HepG2 (cell line): ENCODE measurements around the gene SMG7. TPM values are rescaled to one million over a fixed set of nuclear protein-coding genes. Genes with fewer than 3 reads are reported as not detected.
A peak's percentile ranks its signal among the peaks of the same experiment; 100 is the strongest.

ENCODE experiments used
- CREM ChIP-seq, 2 experiments: sonication (generic) in 1 of 2; formaldehyde crosslinking in 1 of 2; IDR thresholded peaks; 2 replicates each; pipeline versions ENCODE4 v1.4.0 to v1.6.1; 2016 to 2020; ENCODE audit warnings: antibody characterized with exemption in 1 of 2, mild to moderate bottlenecking in 1 of 2, missing genetic modification reagents in 1 of 2
- HDAC2 ChIP-seq: sonication (generic); formaldehyde crosslinking; IDR thresholded peaks from 2 replicates; pipeline ENCODE4 v1.4.0; 2020; ENCODE audit warnings: missing genetic modification reagents
- HNRNPL ChIP-seq: fragments of 200-400 bp; formaldehyde crosslinking; IDR thresholded peaks from 2 replicates; pipeline ENCODE4 v1.6.1; 2017; ENCODE audit warnings: mild to moderate bottlenecking, low read depth, low read length
- IRF1 ChIP-seq: sonication (generic); formaldehyde crosslinking; IDR thresholded peaks from 2 replicates; pipeline ENCODE4 v1.4.0; 2020; ENCODE audit warnings: low read depth, mild to moderate bottlenecking, missing genetic modification reagents
- KLF6 ChIP-seq: IDR thresholded peaks from 2 replicates; pipeline ENCODE4 v1.8.0; 2016; ENCODE audit warnings: missing biosample characterization, missing genetic modification reagents
- LCORL ChIP-seq, 2 experiments: fragments of 450-650 bp in 1 of 2; sonication (generic) in 1 of 2; formaldehyde crosslinking in 1 of 2; IDR thresholded peaks; 2 replicates each; pipeline versions ENCODE4 v1.5.0 to v1.6.1; 2017 to 2020; ENCODE audit warnings: antibody characterized with exemption in 1 of 2, missing genetic modification reagents in 1 of 2
- MED1 ChIP-seq: sonication (generic); formaldehyde crosslinking; IDR thresholded peaks from 2 replicates; pipeline ENCODE4 v1.4.0; 2020; ENCODE audit warnings: missing genetic modification reagents
- PITX1 ChIP-seq: sonication (generic); formaldehyde crosslinking; IDR thresholded peaks from 2 replicates; pipeline ENCODE4 v1.5.1; 2020; ENCODE audit warnings: mild to moderate bottlenecking, missing genetic modification reagents
- RARA ChIP-seq: IDR thresholded peaks from 2 replicates; pipeline ENCODE4 v1.6.1; 2016; ENCODE audit warnings: missing genetic modification reagents, missing compliant biosample characterization
- SCMH1 ChIP-seq: sonication (generic); formaldehyde crosslinking; IDR thresholded peaks from 2 replicates; pipeline ENCODE4 v1.9.0; 2021; ENCODE audit warnings: missing genetic modification reagents, mild to moderate bottlenecking, borderline replicate concordance
- SOX5 ChIP-seq: IDR thresholded peaks from 2 replicates; pipeline ENCODE4 v1.6.1; 2016; ENCODE audit warnings: borderline replicate concordance
- THAP8 ChIP-seq: sonication (generic); formaldehyde crosslinking; IDR thresholded peaks from 2 replicates; pipeline ENCODE4 v1.5.1; 2020; ENCODE audit warnings: missing genetic modification reagents, mild to moderate bottlenecking, borderline replicate concordance
- ZFP90 ChIP-seq: sonication (generic); formaldehyde crosslinking; IDR thresholded peaks from 2 replicates; pipeline ENCODE4 v1.8.0; 2022; ENCODE audit warnings: missing genetic modification reagents, mild to moderate bottlenecking, inconsistent platforms, borderline replicate concordance
- ZNF33A ChIP-seq: sonication (generic); formaldehyde crosslinking; IDR thresholded peaks from 2 replicates; pipeline ENCODE4 v1.5.1; 2020; ENCODE audit warnings: missing genetic modification reagents, mild to moderate bottlenecking, moderate library complexity, borderline replicate concordance
- ZNF547 ChIP-seq: sonication (generic); formaldehyde crosslinking; IDR thresholded peaks from 2 replicates; pipeline ENCODE4 v1.5.1; 2020; ENCODE audit warnings: mild to moderate bottlenecking, missing genetic modification reagents
- ZNF782 ChIP-seq: sonication (generic); formaldehyde crosslinking; IDR thresholded peaks from 2 replicates; pipeline ENCODE4 v1.4.0; 2020; ENCODE audit warnings: missing genetic modification reagents, mild to moderate bottlenecking, borderline replicate concordance
- polyA plus RNA-seq, 8 experiments: library from polyadenylated mRNA; depleted of rRNA in 3 of 8; stranded (reverse) in 7 of 8; unstranded in 1 of 8; fragments of >200 nt; fragmentation: Illumina TruSeq in 4 of 8; extraction: Trizol in 4 of 8; gene quantifications; 2 replicates each; pipeline versions ENCODE4 v1.2.1 to v1.2.3, GENCODE V29; 2011 to 2016; ENCODE audit warnings: low read depth in 4 of 8, missing spikeins in 1 of 8, mixed read lengths in 1 of 8; ENCODE audit not compliant: insufficient read depth in 1 of 8
- total RNA-seq, 5 experiments: library from RNA; depleted of rRNA; stranded (reverse); fragments of >200 nt; fragmentation: Illumina TruSeq; extraction: Trizol; gene quantifications; 2 replicates each; pipeline ENCODE4 v1.2.3, GENCODE V29; 2016; ENCODE audit warnings: low read depth in 1 of 5
- TF ChIP-seq, protein P1 (sequence below): IDR thresholded peaks from 2 replicates; pipeline ENCODE4 v1.4.0; 2020; ENCODE audit warnings: mild to moderate bottlenecking, missing genetic modification reagents

Gene SMG7
- total and polyA plus RNA-seq, 2 of the 13 experiments (the other 11 are each of a cell fraction or from before 2014, with no cell fraction given), result 14.9 to 27.9 TPM

DNA sequence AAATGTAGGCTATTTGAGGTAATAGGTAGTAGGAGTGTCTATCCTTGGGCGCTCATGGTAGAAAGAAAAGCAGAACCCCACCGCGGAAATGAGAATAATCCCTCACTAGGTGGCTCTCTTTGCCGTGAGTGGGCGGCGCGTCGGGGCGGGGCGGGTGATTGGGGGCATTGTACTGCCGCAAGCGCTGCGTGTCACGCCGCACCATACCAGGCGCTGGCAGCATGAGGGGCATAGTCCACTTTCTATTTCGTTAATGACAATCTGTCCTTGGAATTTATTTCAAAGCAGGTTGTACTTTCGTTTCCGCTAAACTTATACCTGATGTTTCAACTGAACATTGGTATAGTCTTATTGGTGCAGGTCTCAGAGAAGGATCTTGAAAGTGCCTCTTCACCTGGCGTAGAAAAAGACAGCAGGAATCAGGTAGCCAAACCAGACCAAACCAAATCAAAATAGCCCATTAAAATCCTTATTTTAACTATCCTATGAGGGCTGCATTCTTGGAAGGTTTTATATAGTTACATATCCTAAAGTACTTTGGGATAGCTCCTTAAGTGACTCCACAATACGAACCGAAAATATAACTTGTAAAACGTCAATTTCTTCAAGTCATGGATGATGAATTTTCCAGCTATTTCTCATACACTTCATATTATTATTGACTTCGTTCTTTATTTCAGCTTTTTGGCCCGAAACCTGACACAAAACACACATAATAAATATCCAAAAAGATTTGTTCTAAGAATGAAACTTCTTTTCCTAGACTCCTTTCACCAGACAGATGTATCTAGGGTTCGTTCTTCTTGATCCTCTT, 1.9 kb upstream of the SMG7 start (continued):
- TF ChIP-seq THAP8, result no peak
- no peak for TF ChIP-seq LCORL (IDR thresholded peaks at IDR 0.05)
- peak; percentile 45; the same call in 1 of the 2 replicates for TF ChIP-seq LCORL (CRISPR knock-in tag; IDR thresholded peaks at IDR 0.05)
- TF ChIP-seq, protein P1, sequence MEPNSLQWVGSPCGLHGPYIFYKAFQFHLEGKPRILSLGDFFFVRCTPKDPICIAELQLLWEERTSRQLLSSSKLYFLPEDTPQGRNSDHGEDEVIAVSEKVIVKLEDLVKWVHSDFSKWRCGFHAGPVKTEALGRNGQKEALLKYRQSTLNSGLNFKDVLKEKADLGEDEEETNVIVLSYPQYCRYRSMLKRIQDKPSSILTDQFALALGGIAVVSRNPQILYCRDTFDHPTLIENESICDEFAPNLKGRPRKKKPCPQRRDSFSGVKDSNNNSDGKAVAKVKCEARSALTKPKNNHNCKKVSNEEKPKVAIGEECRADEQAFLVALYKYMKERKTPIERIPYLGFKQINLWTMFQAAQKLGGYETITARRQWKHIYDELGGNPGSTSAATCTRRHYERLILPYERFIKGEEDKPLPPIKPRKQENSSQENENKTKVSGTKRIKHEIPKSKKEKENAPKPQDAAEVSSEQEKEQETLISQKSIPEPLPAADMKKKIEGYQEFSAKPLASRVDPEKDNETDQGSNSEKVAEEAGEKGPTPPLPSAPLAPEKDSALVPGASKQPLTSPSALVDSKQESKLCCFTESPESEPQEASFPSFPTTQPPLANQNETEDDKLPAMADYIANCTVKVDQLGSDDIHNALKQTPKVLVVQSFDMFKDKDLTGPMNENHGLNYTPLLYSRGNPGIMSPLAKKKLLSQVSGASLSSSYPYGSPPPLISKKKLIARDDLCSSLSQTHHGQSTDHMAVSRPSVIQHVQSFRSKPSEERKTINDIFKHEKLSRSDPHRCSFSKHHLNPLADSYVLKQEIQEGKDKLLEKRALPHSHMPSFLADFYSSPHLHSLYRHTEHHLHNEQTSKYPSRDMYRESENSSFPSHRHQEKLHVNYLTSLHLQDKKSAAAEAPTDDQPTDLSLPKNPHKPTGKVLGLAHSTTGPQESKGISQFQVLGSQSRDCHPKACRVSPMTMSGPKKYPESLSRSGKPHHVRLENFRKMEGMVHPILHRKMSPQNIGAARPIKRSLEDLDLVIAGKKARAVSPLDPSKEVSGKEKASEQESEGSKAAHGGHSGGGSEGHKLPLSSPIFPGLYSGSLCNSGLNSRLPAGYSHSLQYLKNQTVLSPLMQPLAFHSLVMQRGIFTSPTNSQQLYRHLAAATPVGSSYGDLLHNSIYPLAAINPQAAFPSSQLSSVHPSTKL (CRISPR knock-in tag), result peak; percentile 94
- peak; percentile 49 for TF ChIP-seq CREM (IDR thresholded peaks at IDR 0.05)
- TF ChIP-seq CREM (CRISPR knock-in tag; IDR thresholded peaks at IDR 0.05), result no peak
- 0 out of 2 replicates have a peak, but pooled peaks have one; percentile 32 for TF ChIP-seq ZNF547 (CRISPR knock-in tag)
- TF ChIP-seq HNRNPL, result 0 out of 2 replicates have a peak, but pooled peaks have one; percentile 25
- TF ChIP-seq ZNF782 (CRISPR knock-in tag), result no peak
- TF ChIP-seq RARA (CRISPR knock-in tag), result peak; percentile 48; the same call in 1 of the 2 replicates
- TF ChIP-seq SCMH1, result no peak
- 0 out of 2 replicates have a peak, but pooled peaks have one; percentile 50 for TF ChIP-seq KLF6 (CRISPR knock-in tag)
- no peak for TF ChIP-seq ZNF33A (CRISPR knock-in tag)
- TF ChIP-seq SOX5 (CRISPR knock-in tag), result peak; percentile 71
- peak; percentile 38; the same call in 1 of the 2 replicates for TF ChIP-seq PITX1 (CRISPR knock-in tag)
- TF ChIP-seq ZFP90 (CRISPR knock-in tag), result 0 out of 2 replicates have a peak, but pooled peaks have one; percentile 43
- peak; percentile 52; the same call in 1 of the 2 replicates for TF ChIP-seq HDAC2 (CRISPR knock-in tag)
- TF ChIP-seq IRF1 (CRISPR knock-in tag), result peak; percentile 59; the same call in 1 of the 2 replicates
- TF ChIP-seq MED1 (CRISPR knock-in tag), result peak; percentile 82
